ENCODE results near the gene NOP9.

Gene NOP9

DNA sequence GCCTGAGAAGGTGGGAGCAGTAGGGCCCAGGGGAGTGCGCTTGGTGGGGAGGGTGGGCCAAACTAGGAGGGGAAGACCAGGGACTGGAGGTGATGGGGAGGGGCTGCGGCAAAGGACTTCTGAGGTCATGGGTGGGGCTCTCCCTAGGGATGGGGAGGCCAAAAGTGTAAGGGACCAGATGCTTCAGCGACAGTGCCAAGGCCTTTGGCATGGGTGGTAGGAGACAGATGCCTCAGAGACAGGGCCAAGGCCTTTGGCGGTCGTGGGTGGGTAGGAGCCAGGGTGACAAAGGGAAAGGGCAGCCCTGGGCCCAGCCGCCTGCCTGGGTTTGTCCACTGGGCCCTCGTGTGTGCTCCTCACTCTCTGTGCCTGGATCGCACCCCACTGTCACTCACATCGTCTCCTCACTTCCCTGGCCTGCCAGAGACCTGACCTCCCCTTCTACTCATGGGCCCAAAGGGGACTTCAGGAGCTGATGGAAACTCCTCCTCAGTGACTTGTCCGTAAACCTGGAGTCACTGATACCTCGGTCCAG is 15.1 kb upstream of the NOP9 start:
- TF ChIP-seq ZBTB7A (IDR thresholded peaks at IDR 0.05; ENCODE audit: low read depth), result no peak

DNA sequence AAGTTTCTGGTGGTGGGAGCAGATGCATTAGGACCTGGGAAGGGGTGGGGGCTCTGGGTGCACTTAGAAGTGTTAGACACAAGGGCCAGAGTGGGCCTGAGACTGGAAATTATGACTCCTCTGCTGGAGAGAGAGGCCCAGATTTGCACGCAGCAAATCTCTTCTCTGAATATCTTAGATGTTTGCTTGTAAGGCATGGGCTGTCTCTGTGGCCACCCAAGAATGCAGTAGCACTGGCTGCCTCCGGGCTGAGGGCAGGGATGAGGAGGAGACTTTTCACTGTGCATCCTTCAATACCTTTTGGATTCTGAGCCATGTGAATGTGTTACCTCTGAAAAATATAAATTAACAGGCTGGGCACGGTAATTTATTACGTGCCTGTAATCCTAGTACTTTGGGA is 14.3 kb upstream of the NOP9 start:
- no peak for TF ChIP-seq RAD21 (IDR thresholded peaks at IDR 0.05; ENCODE audit: low read depth)

DNA sequence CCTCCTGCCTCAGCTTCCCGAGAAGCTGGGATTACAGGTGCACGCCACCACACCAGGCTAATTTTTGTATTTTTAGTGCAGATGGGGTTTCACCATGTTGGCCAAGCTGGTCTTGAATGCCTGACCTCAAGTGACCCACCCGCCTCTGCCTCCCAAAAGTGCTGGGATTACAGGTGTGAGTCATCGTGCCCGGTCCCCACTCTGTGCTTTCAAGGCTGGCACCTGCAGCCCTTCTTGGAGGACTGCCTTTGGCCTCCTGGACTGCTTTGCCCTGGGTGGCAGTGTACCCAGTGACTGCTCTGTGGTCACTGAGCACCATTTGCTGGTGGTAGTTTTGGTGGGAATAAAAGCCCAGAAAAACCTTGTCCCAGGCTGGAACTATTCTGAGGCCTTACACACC is 12.7 kb upstream of the NOP9 start:
- TF ChIP-seq ZBTB7A (IDR thresholded peaks at IDR 0.05; ENCODE audit: low read depth), result no peak
- no peak for TF ChIP-seq EP300 (IDR thresholded peaks at IDR 0.05; ENCODE audit: borderline replicate concordance)
- TF ChIP-seq YY1 (IDR thresholded peaks at IDR 0.05; ENCODE audit: low read depth), result no peak
- TF ChIP-seq, protein P1, sequence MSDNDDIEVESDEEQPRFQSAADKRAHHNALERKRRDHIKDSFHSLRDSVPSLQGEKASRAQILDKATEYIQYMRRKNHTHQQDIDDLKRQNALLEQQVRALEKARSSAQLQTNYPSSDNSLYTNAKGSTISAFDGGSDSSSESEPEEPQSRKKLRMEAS (IDR thresholded peaks at IDR 0.05), result no peak
- TF ChIP-seq FOXM1 (IDR thresholded peaks at IDR 0.05; ENCODE audit: borderline replicate concordance, low read depth), result no peak
- TF ChIP-seq TAF1 (IDR thresholded peaks at IDR 0.05; ENCODE audit: low read depth), result no peak
- no peak for TF ChIP-seq RAD21 (IDR thresholded peaks at IDR 0.05; ENCODE audit: low read depth)

DNA sequence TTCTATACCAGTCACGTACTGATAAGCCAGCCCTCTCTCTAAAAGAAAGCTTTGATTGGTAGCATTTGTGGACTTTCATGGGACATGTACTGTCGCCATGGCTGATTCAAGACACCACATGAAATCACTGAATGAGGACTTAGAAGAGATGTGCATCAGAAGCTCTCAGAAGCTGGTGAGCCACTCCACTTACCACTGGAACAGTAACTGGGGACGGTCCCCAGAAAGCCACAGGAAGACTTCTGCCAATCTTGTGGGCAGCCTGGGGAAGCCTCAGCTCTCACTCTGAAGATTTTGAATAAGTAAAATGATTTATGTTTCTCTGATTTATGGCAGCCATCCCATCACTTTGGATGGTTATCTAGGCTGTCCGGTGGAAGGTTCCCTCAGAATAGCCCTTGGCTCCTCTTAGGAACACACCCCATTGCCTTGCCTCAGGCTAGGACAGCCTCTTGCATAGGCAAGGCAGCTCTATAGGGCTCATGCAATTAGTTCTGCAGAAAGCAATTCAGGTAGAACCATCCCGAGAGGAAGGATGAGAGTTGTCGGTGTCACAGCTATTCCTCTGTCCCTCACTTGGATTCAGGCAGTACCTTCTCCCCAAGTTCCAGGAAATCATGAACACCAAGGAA is 9.9 kb upstream of the NOP9 start:
- no peak for TF ChIP-seq FOXM1 (IDR thresholded peaks at IDR 0.05; ENCODE audit: borderline replicate concordance, low read depth)
- TF ChIP-seq, protein P2, sequence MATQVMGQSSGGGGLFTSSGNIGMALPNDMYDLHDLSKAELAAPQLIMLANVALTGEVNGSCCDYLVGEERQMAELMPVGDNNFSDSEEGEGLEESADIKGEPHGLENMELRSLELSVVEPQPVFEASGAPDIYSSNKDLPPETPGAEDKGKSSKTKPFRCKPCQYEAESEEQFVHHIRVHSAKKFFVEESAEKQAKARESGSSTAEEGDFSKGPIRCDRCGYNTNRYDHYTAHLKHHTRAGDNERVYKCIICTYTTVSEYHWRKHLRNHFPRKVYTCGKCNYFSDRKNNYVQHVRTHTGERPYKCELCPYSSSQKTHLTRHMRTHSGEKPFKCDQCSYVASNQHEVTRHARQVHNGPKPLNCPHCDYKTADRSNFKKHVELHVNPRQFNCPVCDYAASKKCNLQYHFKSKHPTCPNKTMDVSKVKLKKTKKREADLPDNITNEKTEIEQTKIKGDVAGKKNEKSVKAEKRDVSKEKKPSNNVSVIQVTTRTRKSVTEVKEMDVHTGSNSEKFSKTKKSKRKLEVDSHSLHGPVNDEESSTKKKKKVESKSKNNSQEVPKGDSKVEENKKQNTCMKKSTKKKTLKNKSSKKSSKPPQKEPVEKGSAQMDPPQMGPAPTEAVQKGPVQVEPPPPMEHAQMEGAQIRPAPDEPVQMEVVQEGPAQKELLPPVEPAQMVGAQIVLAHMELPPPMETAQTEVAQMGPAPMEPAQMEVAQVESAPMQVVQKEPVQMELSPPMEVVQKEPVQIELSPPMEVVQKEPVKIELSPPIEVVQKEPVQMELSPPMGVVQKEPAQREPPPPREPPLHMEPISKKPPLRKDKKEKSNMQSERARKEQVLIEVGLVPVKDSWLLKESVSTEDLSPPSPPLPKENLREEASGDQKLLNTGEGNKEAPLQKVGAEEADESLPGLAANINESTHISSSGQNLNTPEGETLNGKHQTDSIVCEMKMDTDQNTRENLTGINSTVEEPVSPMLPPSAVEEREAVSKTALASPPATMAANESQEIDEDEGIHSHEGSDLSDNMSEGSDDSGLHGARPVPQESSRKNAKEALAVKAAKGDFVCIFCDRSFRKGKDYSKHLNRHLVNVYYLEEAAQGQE (IDR thresholded peaks at IDR 0.05; ENCODE audit: low read depth), result no peak
- TF ChIP-seq TEAD4 (IDR thresholded peaks at IDR 0.05), result no peak
- no peak for TF ChIP-seq CEBPB (IDR thresholded peaks at IDR 0.05)
- no peak for TF ChIP-seq YY1 (IDR thresholded peaks at IDR 0.05; ENCODE audit: low read depth)
- TF ChIP-seq, protein P3, sequence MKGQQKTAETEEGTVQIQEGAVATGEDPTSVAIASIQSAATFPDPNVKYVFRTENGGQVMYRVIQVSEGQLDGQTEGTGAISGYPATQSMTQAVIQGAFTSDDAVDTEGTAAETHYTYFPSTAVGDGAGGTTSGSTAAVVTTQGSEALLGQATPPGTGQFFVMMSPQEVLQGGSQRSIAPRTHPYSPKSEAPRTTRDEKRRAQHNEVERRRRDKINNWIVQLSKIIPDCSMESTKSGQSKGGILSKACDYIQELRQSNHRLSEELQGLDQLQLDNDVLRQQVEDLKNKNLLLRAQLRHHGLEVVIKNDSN (IDR thresholded peaks at IDR 0.05), result no peak
- TF ChIP-seq EGR1 (IDR thresholded peaks at IDR 0.05), result no peak
- no peak for TF ChIP-seq TCF12 (IDR thresholded peaks at IDR 0.05; ENCODE audit: low read depth)
- no peak for TF ChIP-seq ZBTB7A (IDR thresholded peaks at IDR 0.05; ENCODE audit: low read depth)
- no peak for TF ChIP-seq EP300 (IDR thresholded peaks at IDR 0.05; ENCODE audit: borderline replicate concordance)
- no peak for TF ChIP-seq NFIC (IDR thresholded peaks at IDR 0.05)
- TF ChIP-seq TAF1 (IDR thresholded peaks at IDR 0.05; ENCODE audit: low read depth), result no peak
- no peak for TF ChIP-seq CREB1 (IDR thresholded peaks at IDR 0.05; ENCODE audit: low read depth)
- TF ChIP-seq, protein P1 (IDR thresholded peaks at IDR 0.05), result no peak
- no peak for TF ChIP-seq RAD21 (IDR thresholded peaks at IDR 0.05; ENCODE audit: low read depth)

DNA sequence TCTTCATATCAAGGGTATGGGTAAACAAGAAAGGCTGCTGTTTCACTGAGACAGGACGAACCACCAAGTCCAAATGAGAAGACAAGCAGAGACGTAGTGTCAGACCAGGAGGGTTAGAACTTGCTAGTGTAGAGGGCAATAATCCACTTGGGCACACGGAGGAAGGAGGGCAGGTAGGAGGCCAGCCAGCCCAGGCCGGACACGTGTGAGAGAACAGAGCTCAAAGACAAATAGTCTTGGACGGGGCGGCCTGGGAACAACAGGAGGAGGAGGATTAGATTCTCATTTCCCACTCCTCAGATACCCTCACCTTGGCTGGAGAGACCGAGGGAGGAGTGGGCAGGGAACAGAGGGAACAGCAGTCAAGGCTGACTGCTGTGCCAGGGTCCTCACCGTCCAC is 8.9 kb upstream of the NOP9 start:
- TF ChIP-seq YY1 (IDR thresholded peaks at IDR 0.05; ENCODE audit: low read depth) (no peak), CREB1 (IDR thresholded peaks at IDR 0.05; ENCODE audit: low read depth) (no peak), TEAD4 (IDR thresholded peaks at IDR 0.05) (no peak), CEBPB (IDR thresholded peaks at IDR 0.05) (no peak), TAF1 (IDR thresholded peaks at IDR 0.05; ENCODE audit: low read depth) (no peak), TCF12 (IDR thresholded peaks at IDR 0.05; ENCODE audit: low read depth) (no peak), EP300 (IDR thresholded peaks at IDR 0.05; ENCODE audit: borderline replicate concordance) (no peak)
- TF ChIP-seq, protein P2 (IDR thresholded peaks at IDR 0.05; ENCODE audit: low read depth), result no peak

DNA sequence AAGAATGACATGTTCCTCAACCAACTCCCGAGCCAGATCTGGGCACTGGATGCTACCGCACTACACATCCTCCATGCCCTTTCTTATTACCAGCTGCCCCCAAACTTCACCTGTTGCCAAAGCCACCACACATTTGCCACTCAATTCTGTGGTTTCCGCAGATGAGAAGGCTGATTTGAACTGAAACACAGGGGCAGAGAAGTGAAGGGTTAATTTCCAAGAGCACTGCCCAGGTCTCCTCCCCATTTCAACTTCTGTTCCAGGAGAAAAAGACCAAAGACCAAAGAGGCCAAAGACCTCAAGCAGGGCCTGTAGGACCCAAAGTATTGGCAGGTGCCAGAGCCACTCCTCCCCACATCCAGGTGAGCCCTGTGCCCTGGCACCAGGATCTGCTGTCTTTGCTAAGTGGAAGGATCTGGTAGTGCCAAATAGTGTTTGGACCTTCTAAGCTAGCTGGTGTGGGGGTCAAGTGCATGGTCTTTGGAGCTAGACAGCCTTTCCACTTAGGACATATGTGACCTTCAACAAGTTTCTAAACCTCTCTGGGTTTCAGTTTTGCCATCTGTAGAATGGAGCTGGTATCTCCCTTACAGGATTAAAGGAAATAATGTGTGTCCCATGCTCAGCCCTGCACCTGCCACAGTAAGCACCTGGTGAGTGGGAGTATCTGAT is 8.1 kb upstream of the NOP9 start:
- TF ChIP-seq CEBPB (IDR thresholded peaks at IDR 0.05) (no peak), FOXM1 (IDR thresholded peaks at IDR 0.05; ENCODE audit: borderline replicate concordance, low read depth) (no peak), ZBTB7A (IDR thresholded peaks at IDR 0.05; ENCODE audit: low read depth) (no peak), TCF12 (IDR thresholded peaks at IDR 0.05; ENCODE audit: low read depth) (no peak)
- TF ChIP-seq, protein P2 (IDR thresholded peaks at IDR 0.05; ENCODE audit: low read depth), result no peak
- TF ChIP-seq, protein P1 (IDR thresholded peaks at IDR 0.05), result no peak
